HEK293T (cell line): ENCODE measurements around the gene CREB3.

ENCODE experiments used
- BHLHE40 ChIP-seq: fragments of 450-650 bp; IDR thresholded peaks from 2 replicates; pipeline ENCODE4 v1.6.1; 2016; ENCODE audit warnings: mild to moderate bottlenecking, moderate library complexity, borderline replicate concordance
- FOXM1 ChIP-seq: fragments of 450-650 bp; IDR thresholded peaks from 2 replicates; pipeline ENCODE4 v1.6.1; 2017; ENCODE audit warnings: mild to moderate bottlenecking, borderline replicate concordance
- SP1 ChIP-seq: fragments of 450-650 bp; IDR thresholded peaks from 2 replicates; pipeline ENCODE4 v1.6.1; 2017
- TARDBP ChIP-seq: fragments of 450-650 bp; IDR thresholded peaks from 2 replicates; pipeline ENCODE4 v1.6.1; 2016

DNA sequence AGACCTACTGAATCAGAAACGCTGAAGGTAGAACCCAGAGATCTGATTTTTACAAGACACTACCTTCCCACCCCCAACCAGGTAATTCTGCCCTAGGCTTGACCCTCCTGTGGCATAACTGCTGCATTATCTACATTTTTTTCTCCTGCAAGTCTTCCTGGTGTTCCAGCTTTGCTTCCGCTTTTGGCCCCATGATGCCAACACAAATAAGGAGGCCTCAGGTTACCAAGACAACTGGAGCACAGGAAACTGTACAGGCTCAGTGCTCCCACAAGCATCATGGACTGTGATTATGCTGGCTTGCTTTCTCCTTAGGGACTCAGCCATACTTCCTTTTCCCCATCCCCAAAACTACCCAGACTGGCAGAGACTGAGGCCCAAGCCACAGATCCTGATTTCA is 28.2 kb downstream of the CREB3 start:
- no peak for TF ChIP-seq TARDBP
- no peak for TF ChIP-seq BHLHE40
- no peak for TF ChIP-seq FOXM1
- no peak for TF ChIP-seq SP1
